ENCODE results near the gene CST9. TPM values are rescaled to one million over a fixed set of nuclear protein-coding genes. Genes with fewer than 3 reads are reported as not detected.

The CST9 gene
- total and polyA plus RNA-seq, 2 of the 8 experiments (the other 6 are each of a cell fraction or from before 2014, with no cell fraction given): 0.05 to 0.19 TPM

DNA sequence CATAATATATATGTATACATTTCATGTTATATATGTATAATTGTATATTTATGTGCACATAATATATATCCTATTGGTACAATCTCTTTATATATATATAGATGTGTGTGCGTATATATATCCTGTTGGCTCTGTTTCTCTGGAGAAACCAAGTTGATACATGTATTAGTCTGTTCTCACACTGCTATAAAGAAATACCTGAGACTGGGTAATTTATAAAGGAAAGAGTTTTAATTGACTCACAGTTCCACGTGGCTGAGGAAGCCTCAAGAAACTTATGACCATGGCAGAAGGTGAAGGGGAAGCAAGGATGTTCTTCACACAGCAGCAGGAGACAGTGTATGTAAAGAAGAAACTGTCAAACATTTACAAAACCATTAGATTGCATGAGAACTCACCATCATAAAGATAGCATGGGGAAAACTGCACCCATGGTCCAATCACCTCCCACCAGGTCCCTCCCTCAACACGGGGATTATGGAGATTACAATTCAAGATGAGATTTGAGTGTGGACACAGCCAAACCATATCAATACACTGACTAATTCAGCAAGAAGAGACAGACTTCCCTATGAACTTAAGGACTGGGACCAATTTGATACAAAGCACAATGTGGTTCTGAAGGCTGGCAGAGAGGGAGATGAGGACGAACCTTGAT is 18.1 kb upstream of the CST9 start:
- peaks cover 0 to 4% (median 2%) of the 10 kb centered on the region in 4 experiments; a peak in 3 of 7 replicates for H3K4me1 ChIP-seq (replicated peaks in 1 of 4; ENCODE audit: control insufficient read depth in 3 of 4, insufficient read depth in 4 of 4, low read length in 3 of 4)
- no peak overlapping the region for H4K8ac ChIP-seq (ENCODE audit: extremely low read depth, insufficient read depth, low read length)
- no peak overlapping the region for H3K18ac ChIP-seq (ENCODE audit: extremely low read depth, low read length)
- FAIRE-seq (no peak), DNase-seq (ENCODE audit: low read depth in 1 of 2, low spot score in 2 of 2) (no peak)
- H4K20me1 ChIP-seq (replicated peaks in 1 of 2; ENCODE audit: control insufficient read depth in 1 of 2, insufficient read depth in 2 of 2, low read length in 2 of 2): no peaks in the 10 kb centered on the region
- H3K23ac ChIP-seq (ENCODE audit: insufficient read length): no peak overlapping the region
- H3K79me1 ChIP-seq (ENCODE audit: low read depth, low read length): no peaks in the 10 kb centered on the region
- no peaks in the 10 kb centered on the region for H3K27me3 ChIP-seq (replicated peaks in 1 of 4; ENCODE audit: control insufficient read depth in 3 of 4, extremely low read depth in 1 of 4, insufficient read depth in 3 of 4, low read length in 3 of 4)
- no peak overlapping the region for H2BK5ac ChIP-seq (ENCODE audit: low read depth, low read length)
- CTCF ChIA-PET (ENCODE audit: partially characterized antibody): no interaction called here
- H3K36me3 ChIP-seq (ENCODE audit: control insufficient read depth in 2 of 4, insufficient read depth in 4 of 4, low read length in 3 of 4): no peaks in the 10 kb centered on the region
- H4K5ac ChIP-seq (ENCODE audit: insufficient read length, low read depth, low read length): no peak overlapping the region
- H2BK20ac ChIP-seq (ENCODE audit: low read length): no peak overlapping the region
- H2BK120ac ChIP-seq (replicated peaks; ENCODE audit: low read depth, low read length): no peak overlapping the region
- H2AK5ac ChIP-seq (ENCODE audit: low read depth, low read length): no peak overlapping the region
- no peak overlapping the region for H3K14ac ChIP-seq (ENCODE audit: insufficient read length)
- H4K91ac ChIP-seq (replicated peaks; ENCODE audit: insufficient read length, low read length): no peak overlapping the region
- no peaks in the 10 kb centered on the region for H3K9me3 ChIP-seq (ENCODE audit: insufficient read depth in 2 of 2, low read depth in 1 of 2, low read length in 1 of 2)
- no peak overlapping the region for H3K56ac ChIP-seq (replicated peaks; ENCODE audit: insufficient read length, low read depth, low read length)
- H3K27ac ChIP-seq (ENCODE audit: low read depth, low read length): no peak overlapping the region
- H3K4ac ChIP-seq (replicated peaks; ENCODE audit: insufficient read length, low read depth, low read length): no peak overlapping the region
- 63% methylated on average over 4 of the region's 4 CpGs; no CpG with 5 or more reads in 1 of the 2 experiments for WGBS, 2 experiments (ENCODE audit: extremely low coverage in 1 of 2, insufficient coverage in 1 of 2, insufficient read length in 1 of 2, insufficient replicate concordance in 2 of 2, low coverage in 1 of 2, low lambda C conversion rate in 2 of 2, missing lambda C conversion rate in 1 of 2)
- POLR2A ChIA-PET (ENCODE audit: partially characterized antibody): no interaction called here
- H3K4me3 ChIP-seq (ENCODE audit: extremely low read depth in 1 of 4, insufficient read depth in 2 of 4, low read depth in 3 of 4, low read length in 4 of 4): no peak overlapping the region
- peaks cover 2% of the 10 kb centered on the region; the same call in 1 of the 2 replicates for H3K23me2 ChIP-seq (ENCODE audit: low read depth, low read length)
- H3K79me2 ChIP-seq (ENCODE audit: control insufficient read depth in 1 of 2, insufficient read depth in 2 of 2, low read length in 2 of 2): no peaks in the 10 kb centered on the region
- H2BK15ac ChIP-seq (ENCODE audit: low read length): no peak overlapping the region
- H2AFZ ChIP-seq (ENCODE audit: low read length): no peak overlapping the region
- no peak for TF ChIP-seq CHD2 (IDR thresholded peaks at IDR 0.05; ENCODE audit: low read length)
- no peak for TF ChIP-seq KDM1A (IDR thresholded peaks at IDR 0.05; ENCODE audit: borderline replicate concordance, low read length)
- H3K4me2 ChIP-seq (ENCODE audit: insufficient read depth in 1 of 2, low read depth in 2 of 2, low read length in 2 of 2): no peak overlapping the region
- H2BK12ac ChIP-seq (ENCODE audit: low read depth, low read length): no peak overlapping the region
- H3K9ac ChIP-seq (replicated peaks in 1 of 4; ENCODE audit: extremely low read depth in 1 of 4, low read depth in 3 of 4, low read length in 3 of 4): no peak overlapping the region
